K562 (cell line): ENCODE measurements around the gene KRT71. TPM values are rescaled to one million over a fixed set of nuclear protein-coding genes. Genes with fewer than 3 reads are reported as not detected.

Experiments used
- ATAC-seq: fragments of 200-7000 bp; cut with Tn5 transposase; 3 replicates; pipeline ENCODE4 v1.9.1; 2020; ENCODE audit warnings: moderate library complexity
- BruUV-seq: library from RNA; stranded (reverse); fragments of 400-500 nt; replicated peaks from 2 replicates; lab custom pipeline; 2021; lab: Mats Ljungman, UMichigan
- CTCF ChIA-PET: fragments of 300-600 bp; formaldehyde crosslinking; extraction: SDS; loops from one replicate; lab custom pipeline; 2021; ENCODE audit warnings: low intra/inter-chr PET ratio; lab: Yijun Ruan, JAX
- POLR2A ChIA-PET: fragments of 300-600, 350-650 bp; sonication (Branson Sonifier 250); formaldehyde crosslinking; extraction: SDS; loops from one replicate; lab custom pipeline; 2021; ENCODE audit warnings: antibody characterized with exemption, inconsistent platforms; lab: Yijun Ruan, JAX
- DNase-seq, 4 experiments: peaks; one replicate each; pipeline versions ENCODE4 v3.0.0 to v3.0.0-alpha.2; 2011 to 2018; ENCODE audit warnings: low spot score in 3 of 4, mixed read lengths in 3 of 4; ENCODE audit errors: extremely low read depth in 1 of 4
- FAIRE-seq: peaks from 2 replicates; lab custom pipeline; 2011; peaks lifted over from hg19 to GRCh38; lab: Jason Lieb, UNC
- H2AFZ ChIP-seq: 2 replicates; pipeline ENCODE4 v1.6.0; 2011; ENCODE audit warnings: low read depth, low read length, control low read depth, inconsistent platforms
- H3K27ac ChIP-seq: fragments of 200-600 bp; 3 replicates; pipeline ENCODE4 v1.8.0; 2011; ENCODE audit warnings: low read depth, mild to moderate bottlenecking, control low read depth, inconsistent platforms, low read length, moderate library complexity, mixed read lengths; ENCODE audit errors: extremely low read depth
- H3K27me3 ChIP-seq, 2 experiments: fragments of 300-600 bp in 1 of 2; 2 replicates in 1 of 2; 3 replicates in 1 of 2; pipeline versions ENCODE4 v1.6.0 to v1.8.0; 2011; ENCODE audit warnings: inconsistent platforms in 2 of 2, low read length in 2 of 2, mild to moderate bottlenecking in 1 of 2, mixed read lengths in 1 of 2, moderate library complexity in 1 of 2; ENCODE audit not compliant: control insufficient read depth in 2 of 2, insufficient read depth in 2 of 2
- H3K36me3 ChIP-seq: fragments of 300-600 bp; 3 replicates; pipeline ENCODE4 v1.8.0; 2011; ENCODE audit warnings: mild to moderate bottlenecking, low read length, inconsistent platforms; ENCODE audit not compliant: control insufficient read depth, insufficient read depth
- H3K4me1 ChIP-seq, 2 experiments: fragments of 200-600 bp in 1 of 2; replicated peaks in 1 of 2; 2 replicates in 1 of 2; 3 replicates in 1 of 2; pipeline versions ENCODE4 v1.5.1 to v1.8.0; 2011; ENCODE audit warnings: inconsistent platforms in 2 of 2, low read length in 2 of 2, mild to moderate bottlenecking in 1 of 2, mixed read lengths in 1 of 2, moderate library complexity in 1 of 2; ENCODE audit not compliant: control insufficient read depth in 2 of 2, insufficient read depth in 2 of 2
- H3K4me2 ChIP-seq: 2 replicates; pipeline ENCODE4 v1.6.1; 2011; ENCODE audit warnings: low read length, control low read depth, inconsistent platforms, mixed read lengths; ENCODE audit not compliant: insufficient read depth
- H3K4me3 ChIP-seq: fragments of 200-600 bp; sonication (generic), shearing (Covaris generic); 2 replicates; pipeline ENCODE4 v1.5.1; 2016; ENCODE audit warnings: control low read depth, inconsistent platforms
- H3K79me2 ChIP-seq: fragments of 200-600 bp; 3 replicates; pipeline ENCODE4 v1.8.0; 2011; ENCODE audit warnings: low read length, inconsistent platforms; ENCODE audit not compliant: control insufficient read depth, insufficient read depth
- H3K9ac ChIP-seq, 2 experiments: 2 replicates each; pipeline versions ENCODE4 v1.6.0 to v1.6.1; 2011; ENCODE audit warnings: low read depth in 2 of 2, low read length in 2 of 2, control low read depth in 1 of 2, inconsistent platforms in 1 of 2, mild to moderate bottlenecking in 1 of 2, mixed read lengths in 1 of 2; ENCODE audit not compliant: insufficient read depth in 1 of 2
- H3K9me1 ChIP-seq: one replicate; pipeline ENCODE4 v1.6.0; 2011; ENCODE audit warnings: inconsistent platforms, mild to moderate bottlenecking, low read length, moderate library complexity; ENCODE audit not compliant: control insufficient read depth, insufficient read depth
- H3K9me3 ChIP-seq: replicated peaks from 2 replicates; pipeline ENCODE4 v1.5.1; 2011; ENCODE audit warnings: low read depth, low read length, inconsistent platforms; ENCODE audit not compliant: control insufficient read depth, insufficient read depth
- H4K20me1 ChIP-seq: replicated peaks from 2 replicates; pipeline ENCODE4 v1.6.1; 2011; ENCODE audit warnings: low read length, inconsistent platforms, mixed read lengths; ENCODE audit not compliant: control insufficient read depth, insufficient read depth
- CBX1 ChIP-seq: sonication (generic); IDR thresholded peaks from 2 replicates; pipeline ENCODE4 v1.6.1; 2016; ENCODE audit warnings: antibody characterized with exemption, low read depth, mild to moderate bottlenecking
- CC2D1A ChIP-seq: fragments of 450-650 bp; IDR thresholded peaks from 2 replicates; pipeline ENCODE4 v1.6.1; 2017; ENCODE audit warnings: mild to moderate bottlenecking
- MYNN ChIP-seq, 2 experiments: sonication (generic); formaldehyde crosslinking in 1 of 2; IDR thresholded peaks; 2 replicates each; pipeline versions ENCODE4 v1.5.0 to v1.6.1; 2016 to 2020; ENCODE audit warnings: antibody characterized with exemption in 1 of 2, missing genetic modification reagents in 1 of 2
- PHF8 ChIP-seq: fragments of 200-600 bp; sonication (generic); IDR thresholded peaks from 2 replicates; pipeline ENCODE4 v1.6.1; 2012; ENCODE audit warnings: mixed run types, mild to moderate bottlenecking, inconsistent platforms, low read length, moderate library complexity, borderline replicate concordance
- RNF2 ChIP-seq: sonication (generic); IDR thresholded peaks from 2 replicates; pipeline ENCODE4 v1.6.1; 2016
- ZFP36 ChIP-seq: fragments of 150-350 bp; IDR thresholded peaks from 2 replicates; pipeline ENCODE4 v1.6.1; 2018; ENCODE audit warnings: low read length, low read depth; ENCODE audit not compliant: partially characterized antibody
- WGBS: fragments of 100-300 bp; shearing (Covaris generic); methylation state at CpG from one replicate; pipeline ENCODE4 v1.1.6; 2016; ENCODE audit warnings: low coverage, mixed read lengths; ENCODE audit not compliant: insufficient coverage; ENCODE audit errors: missing lambda C conversion rate; 5-methylcytosine and 5-hydroxymethylcytosine counted together
- in situ Hi-C: fragments of 300-500 bp; cut with MboI; formaldehyde crosslinking; loops from 4 replicates; pipeline ENCODE4 v1.15.0; 2018; ENCODE audit warnings: inconsistent platforms, mixed read lengths
- intact Hi-C: fragments of 100-400 bp; cut with micrococcal nuclease; formaldehyde crosslinking; loops from 2 replicates; pipeline ENCODE4 v1.14.2; 2022
- polyA plus RNA-seq, 8 experiments: library from polyadenylated mRNA; depleted of rRNA in 4 of 8; stranded (reverse) in 5 of 8; unstranded in 3 of 8; fragments of >200 nt; fragmentation: Nextera tagmentation in 2 of 8; fragmentation: Illumina TruSeq in 1 of 8; extraction: Ambion mirVana in 2 of 8; extraction: Trizol in 1 of 8; gene quantifications; 2 replicates each; pipeline versions ENCODE4 v1.2.1 to v1.2.3, GENCODE V29; 2011 to 2014; ENCODE audit warnings: inconsistent platforms in 1 of 8, missing spikeins in 1 of 8
- total RNA-seq, 7 experiments: library from RNA; depleted of rRNA in 6 of 7; stranded (reverse); fragments of >200 nt in 6 of 7; fragmentation: Illumina TruSeq in 2 of 7; extraction: Trizol in 2 of 7; gene quantifications; 2 replicates each; pipeline versions ENCODE4 v1.2.1 to v1.2.3, GENCODE V29; 2011 to 2021; ENCODE audit warnings: low replicate concordance in 1 of 7

The KRT71 gene
- total and polyA plus RNA-seq, 9 of the 15 experiments (the other 6 are each of a cell fraction or from before 2014, with no cell fraction given) = not detected

GRCh38 chr12:52602552-52602951 is 49.6 kb upstream of the KRT71 start:
- DNase-seq (no peak), FAIRE-seq (no peak), ATAC-seq (no peak)
- H3K36me3 ChIP-seq = no peaks in the 10 kb centered on the region
- H3K9me1 ChIP-seq = no peaks in the 10 kb centered on the region
- H3K27me3 ChIP-seq = peaks cover 0 to 29% of the 10 kb centered on the region in 2 experiments; a peak in 3 of 5 replicates
- H3K9me3 ChIP-seq = no peaks in the 10 kb centered on the region
- 20% methylated on average over 5 of the region's 5 CpGs for WGBS
- H3K4me2 ChIP-seq = no peak overlapping the region
- no peaks in the 10 kb centered on the region for H3K79me2 ChIP-seq
- H3K4me3 ChIP-seq = no peak overlapping the region
- BruUV-seq = no TSS peak
- POLR2A ChIA-PET = no interaction called here
- CTCF ChIA-PET = no interaction called here
- no peak overlapping the region for H3K9ac ChIP-seq
- no peak overlapping the region for H3K27ac ChIP-seq
- no peak for TF ChIP-seq PHF8
- in situ Hi-C loops (no loop called here), intact Hi-C loops (no loop called here)
- peaks cover 6 to 10% of the 10 kb centered on the region in 2 experiments; a peak in 3 of 5 replicates for H3K4me1 ChIP-seq
- H4K20me1 ChIP-seq = no peaks in the 10 kb centered on the region
- H2AFZ ChIP-seq = no peak overlapping the region

- no TSS peak for BruUV-seq
- TF ChIP-seq ZFP36 (no peak), CC2D1A (no peak), CBX1 (no peak), RNF2 (no peak), MYNN (IDR thresholded peaks at IDR 0.05) (no peak), MYNN (CRISPR knock-in tag; IDR thresholded peaks at IDR 0.05) (no peak)
- TF ChIP-seq, all 486 proteins: peak for 0
- H3K27me3 ChIP-seq = peaks cover 0 to 29% of the 10 kb centered on the region in 2 experiments; a peak in 3 of 5 replicates
- no peaks in the 10 kb centered on the region for H4K20me1 ChIP-seq
- no peak overlapping the region for H3K9ac ChIP-seq
- no peaks in the 10 kb centered on the region for H3K9me1 ChIP-seq
- no peaks in the 10 kb centered on the region for H3K36me3 ChIP-seq
- H2AFZ ChIP-seq = no peak overlapping the region
- ATAC-seq (no peak), DNase-seq (no peak), FAIRE-seq (no peak)
- peaks cover 6 to 10% of the 10 kb centered on the region in 2 experiments; a peak in 3 of 5 replicates for H3K4me1 ChIP-seq
- H3K9me3 ChIP-seq = no peaks in the 10 kb centered on the region
- intact Hi-C loops = no loop called here
- in situ Hi-C loops = no loop called here
- H3K79me2 ChIP-seq = no peaks in the 10 kb centered on the region
- CTCF ChIA-PET = no interaction called here
- no peak overlapping the region for H3K27ac ChIP-seq
- WGBS = 11% methylated on average over 4 of the region's 4 CpGs
- H3K4me3 ChIP-seq = no peak overlapping the region
- POLR2A ChIA-PET = no interaction called here
- no peak overlapping the region for H3K4me2 ChIP-seq
These were observed 48.7 kb upstream of the KRT71 start for GRCh38 chr12:52601671-52602070.
